H9 (cell line): Measurements from ENCODE around the gene ARID1B. TPM values are rescaled to one million over a fixed set of nuclear protein-coding genes. Genes with fewer than 3 reads are reported as not detected.

ENCODE experiments used
- DNase-seq: peaks from one replicate; pipeline ENCODE4 v3.0.0-alpha.2; 2017
- H2AFZ ChIP-seq: one replicate; pipeline ENCODE4 v1.6.1; 2013; ENCODE audit warnings: mild to moderate bottlenecking, low read length, control low read depth, moderate library complexity
- H2AK5ac ChIP-seq: 2 replicates; pipeline ENCODE4 v1.6.1; 2013; ENCODE audit warnings: low read length, control low read depth, mixed read lengths; ENCODE audit not compliant: insufficient read length
- H2BK120ac ChIP-seq: one replicate; pipeline ENCODE4 v1.6.1; 2013; ENCODE audit warnings: low read depth, mild to moderate bottlenecking, low read length, control low read depth, inconsistent platforms; ENCODE audit not compliant: poor library complexity, severe bottlenecking
- H2BK12ac ChIP-seq: 2 replicates; pipeline ENCODE4 v1.6.1; 2013; ENCODE audit warnings: low read length, control low read depth, mixed read lengths, low read depth; ENCODE audit not compliant: insufficient read length
- H2BK15ac ChIP-seq: 2 replicates; pipeline ENCODE4 v1.6.1; 2013; ENCODE audit warnings: low read depth, low read length, control low read depth
- H2BK20ac ChIP-seq: one replicate; pipeline ENCODE4 v1.6.1; 2013; ENCODE audit warnings: low read depth, mild to moderate bottlenecking, low read length, control low read depth, inconsistent platforms; ENCODE audit not compliant: poor library complexity, severe bottlenecking
- H2BK5ac ChIP-seq: 2 replicates; pipeline ENCODE4 v1.6.1; 2013; ENCODE audit warnings: low read length, control low read depth, mixed read lengths; ENCODE audit not compliant: insufficient read length
- H3K14ac ChIP-seq: 2 replicates; pipeline ENCODE4 v1.6.1; 2013; ENCODE audit warnings: low read length, control low read depth; ENCODE audit not compliant: insufficient read depth
- H3K18ac ChIP-seq: 2 replicates; pipeline ENCODE4 v1.6.1; 2013; ENCODE audit warnings: low read depth, mild to moderate bottlenecking, mixed read lengths, low read length, control low read depth; ENCODE audit not compliant: insufficient read length
- H3K23ac ChIP-seq: 2 replicates; pipeline ENCODE4 v1.6.1; 2013; ENCODE audit warnings: low read length, control low read depth, mixed read lengths, low read depth; ENCODE audit not compliant: insufficient read length
- H3K23me2 ChIP-seq: 2 replicates; pipeline ENCODE4 v1.6.1; 2013; ENCODE audit warnings: low read depth, mild to moderate bottlenecking, mixed read lengths, low read length, control low read depth; ENCODE audit not compliant: insufficient read length, poor library complexity, severe bottlenecking
- H3K27ac ChIP-seq: 2 replicates; pipeline ENCODE4 v1.5.1; 2013; ENCODE audit warnings: low read length, control low read depth, mixed read lengths, low read depth; ENCODE audit not compliant: insufficient read length
- H3K27me3 ChIP-seq: 2 replicates; pipeline ENCODE4 v1.6.1; 2013; ENCODE audit warnings: low read length, control low read depth, inconsistent platforms; ENCODE audit not compliant: insufficient read depth
- H3K4ac ChIP-seq: 2 replicates; pipeline ENCODE4 v1.6.1; 2013; ENCODE audit warnings: low read depth, mild to moderate bottlenecking, control low read depth, inconsistent platforms, low read length, moderate library complexity
- H3K4me1 ChIP-seq: 2 replicates; pipeline ENCODE4 v1.6.1; 2013; ENCODE audit warnings: low read length, control low read depth, inconsistent platforms; ENCODE audit not compliant: insufficient read depth
- H3K4me2 ChIP-seq: 2 replicates; pipeline ENCODE4 v1.6.1; 2013; ENCODE audit warnings: low read length, control low read depth, mixed read lengths; ENCODE audit not compliant: insufficient read length, insufficient read depth
- H3K56ac ChIP-seq: 2 replicates; pipeline ENCODE4 v1.6.1; 2013; ENCODE audit warnings: low read depth, mild to moderate bottlenecking, mixed read lengths, low read length, control low read depth; ENCODE audit not compliant: insufficient read length
- H3K79me1 ChIP-seq: 2 replicates; pipeline ENCODE4 v1.6.1; 2013; ENCODE audit warnings: low read depth, mild to moderate bottlenecking, moderate library complexity, low read length, control low read depth, inconsistent platforms; ENCODE audit not compliant: insufficient read depth, poor library complexity, severe bottlenecking
- H3K79me2 ChIP-seq: 2 replicates; pipeline ENCODE4 v1.6.1; 2013; ENCODE audit warnings: low read length, control low read depth, inconsistent platforms; ENCODE audit not compliant: insufficient read depth
- H3K9ac ChIP-seq: 2 replicates; pipeline ENCODE4 v1.6.1; 2013; ENCODE audit warnings: low read length, control low read depth, mixed read lengths; ENCODE audit not compliant: insufficient read length; ENCODE audit errors: extremely low read depth
- H3K9me3 ChIP-seq: one replicate; pipeline ENCODE4 v1.6.1; 2013; ENCODE audit warnings: low read depth, low read length, inconsistent platforms; ENCODE audit not compliant: control insufficient read depth
- H3T11ph ChIP-seq: one replicate; pipeline ENCODE4 v1.6.1; 2013; ENCODE audit warnings: mild to moderate bottlenecking, low read length, control low read depth, inconsistent platforms
- H4K20me1 ChIP-seq: one replicate; pipeline ENCODE4 v1.6.1; 2013; ENCODE audit not compliant: control insufficient read depth, insufficient read length, insufficient read depth
- H4K5ac ChIP-seq: 2 replicates; pipeline ENCODE4 v1.6.1; 2013; ENCODE audit warnings: low read depth, mild to moderate bottlenecking, mixed read lengths, low read length, control low read depth; ENCODE audit not compliant: insufficient read length
- H4K8ac ChIP-seq: replicated peaks from 2 replicates; pipeline ENCODE4 v1.6.1; 2013; ENCODE audit warnings: low read length, control low read depth, mixed read lengths, low read depth; ENCODE audit not compliant: insufficient read length
- H4K91ac ChIP-seq: 2 replicates; pipeline ENCODE4 v1.6.1; 2013; ENCODE audit warnings: low read depth, mild to moderate bottlenecking, moderate library complexity, mixed read lengths, low read length, control low read depth; ENCODE audit not compliant: insufficient read length
- H3K27ac Mint-ChIP-seq, 3 experiments: 2 replicates in 2 of 3; 3 replicates in 1 of 3; pipeline ENCODE4 v1.8.0; 2020 to 2021; ENCODE audit warnings: mixed read lengths in 3 of 3, mild to moderate bottlenecking in 1 of 3, moderate library complexity in 1 of 3
- H3K27me3 Mint-ChIP-seq: 2 replicates; pipeline ENCODE4 v1.8.0; 2021; ENCODE audit warnings: low read depth, mild to moderate bottlenecking, moderate library complexity, mixed read lengths
- H3K36me3 Mint-ChIP-seq, 3 experiments: 2 replicates in 2 of 3; 3 replicates in 1 of 3; pipeline ENCODE4 v1.8.0; 2020 to 2021; ENCODE audit warnings: low read depth in 3 of 3, mixed read lengths in 3 of 3; ENCODE audit not compliant: insufficient read depth in 1 of 3
- H3K4me1 Mint-ChIP-seq, 2 experiments: 2 replicates each; pipeline ENCODE4 v1.8.0; 2020; ENCODE audit warnings: mixed read lengths in 2 of 2
- H3K4me3 Mint-ChIP-seq, 2 experiments: 2 replicates in 1 of 2; 3 replicates in 1 of 2; pipeline ENCODE4 v1.8.0; 2020 to 2021; ENCODE audit warnings: mild to moderate bottlenecking in 2 of 2, mixed read lengths in 2 of 2, moderate library complexity in 1 of 2
- H3K9me3 Mint-ChIP-seq, 2 experiments: 2 replicates in 1 of 2; 3 replicates in 1 of 2; pipeline ENCODE4 v1.8.0; 2020; ENCODE audit warnings: mild to moderate bottlenecking in 2 of 2, mixed read lengths in 2 of 2, moderate library complexity in 1 of 2
- WGBS: extraction: QIAGEN DNeasy Blood & Tissue Kit; methylation state at CpG from one replicate; pipeline ENCODE4 v1.1.7; 2013; ENCODE audit warnings: missing lambda C conversion rate, low lambda C conversion rate, mixed read lengths; ENCODE audit not compliant: insufficient read length; ENCODE audit errors: extremely low coverage; 5-methylcytosine and 5-hydroxymethylcytosine counted together
- total RNA-seq: library from RNA; stranded (reverse); gene quantifications from 2 replicates; pipeline ENCODE4 v1.2.1, GENCODE V29; 2021
- TF ChIP-seq, protein P1 (sequence below): fragments of 200-600 bp; sonication (generic); conservative IDR thresholded peaks from 3 replicates; pipeline ENCODE4 v1.8.0; 2021; ENCODE audit warnings: antibody characterized with exemption, mild to moderate bottlenecking

The ARID1B gene
- total RNA-seq, 1 experiment from 2014 or later: 88.2 TPM

DNA sequence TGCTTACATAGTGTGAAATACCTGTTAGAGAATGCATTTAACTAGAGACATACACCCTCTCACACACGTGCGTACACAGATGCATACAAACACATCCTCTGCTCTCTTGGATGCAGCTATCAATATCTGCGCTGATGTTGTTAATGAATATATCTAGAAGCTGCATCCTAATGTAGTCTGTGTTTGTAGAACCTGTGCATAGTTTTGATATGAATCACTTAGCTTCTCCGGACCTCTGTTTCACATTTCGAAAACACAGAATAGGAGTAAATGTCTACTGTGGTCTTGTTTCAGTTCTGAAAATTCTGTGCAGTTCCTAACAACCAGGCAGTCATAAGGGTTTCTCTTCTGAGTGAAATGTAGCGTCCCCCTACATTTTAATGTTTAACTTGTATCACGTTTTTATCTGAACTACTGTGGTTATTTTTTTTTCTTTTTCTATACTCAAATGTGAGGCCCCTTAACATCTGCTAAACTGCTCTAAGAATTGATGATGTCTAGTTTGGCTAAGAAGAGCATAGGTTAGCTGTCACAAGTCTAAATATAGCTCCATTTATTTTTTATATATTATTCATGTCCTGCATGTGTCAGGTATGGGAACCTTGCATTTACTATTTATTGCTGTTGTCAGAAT, 291.6 kb downstream of the ARID1B start:
- H3K79me1 ChIP-seq: no peaks in the 10 kb centered on the region
- peaks cover 3% of the 10 kb centered on the region; the same call in 1 of the 2 replicates for H3K4me1 ChIP-seq
- H4K91ac ChIP-seq: no peak overlapping the region
- H3K23me2 ChIP-seq: no peaks in the 10 kb centered on the region
- H4K8ac ChIP-seq: no peak overlapping the region
- no peaks in the 10 kb centered on the region; a peak in 1 of 7 replicates for H3K36me3 Mint-ChIP-seq
- no peak overlapping the region; a peak in 1 of 7 replicates for H3K27ac Mint-ChIP-seq
- no peak overlapping the region for H3K4me2 ChIP-seq
- peaks cover 31 to 43% of the 10 kb centered on the region in 2 experiments for H3K4me1 Mint-ChIP-seq
- no peaks in the 10 kb centered on the region for H3K9me3 ChIP-seq
- H2BK15ac ChIP-seq: no peak overlapping the region
- H3K9ac ChIP-seq: no peak overlapping the region
- no peak overlapping the region for H3K14ac ChIP-seq
- WGBS: no CpG with 5 or more reads among the region's 7 CpGs
- no peak overlapping the region for H2BK20ac ChIP-seq
- no peak overlapping the region for H2AFZ ChIP-seq
- no peak for DNase-seq
- H2BK5ac ChIP-seq: no peak overlapping the region
- no peak overlapping the region for H3K27ac ChIP-seq
- H3K18ac ChIP-seq: no peak overlapping the region
- no peak overlapping the region for H3T11ph ChIP-seq
- no peak overlapping the region for H2BK120ac ChIP-seq
- no peak overlapping the region for H2AK5ac ChIP-seq
- H3K27me3 Mint-ChIP-seq: no peaks in the 10 kb centered on the region; the same call in 1 of the 2 replicates
- no peak overlapping the region for H4K5ac ChIP-seq
- no peak overlapping the region for H3K56ac ChIP-seq
- H3K9me3 Mint-ChIP-seq: no peaks in the 10 kb centered on the region
- no peak overlapping the region for H3K4ac ChIP-seq
- TF ChIP-seq, protein P1, sequence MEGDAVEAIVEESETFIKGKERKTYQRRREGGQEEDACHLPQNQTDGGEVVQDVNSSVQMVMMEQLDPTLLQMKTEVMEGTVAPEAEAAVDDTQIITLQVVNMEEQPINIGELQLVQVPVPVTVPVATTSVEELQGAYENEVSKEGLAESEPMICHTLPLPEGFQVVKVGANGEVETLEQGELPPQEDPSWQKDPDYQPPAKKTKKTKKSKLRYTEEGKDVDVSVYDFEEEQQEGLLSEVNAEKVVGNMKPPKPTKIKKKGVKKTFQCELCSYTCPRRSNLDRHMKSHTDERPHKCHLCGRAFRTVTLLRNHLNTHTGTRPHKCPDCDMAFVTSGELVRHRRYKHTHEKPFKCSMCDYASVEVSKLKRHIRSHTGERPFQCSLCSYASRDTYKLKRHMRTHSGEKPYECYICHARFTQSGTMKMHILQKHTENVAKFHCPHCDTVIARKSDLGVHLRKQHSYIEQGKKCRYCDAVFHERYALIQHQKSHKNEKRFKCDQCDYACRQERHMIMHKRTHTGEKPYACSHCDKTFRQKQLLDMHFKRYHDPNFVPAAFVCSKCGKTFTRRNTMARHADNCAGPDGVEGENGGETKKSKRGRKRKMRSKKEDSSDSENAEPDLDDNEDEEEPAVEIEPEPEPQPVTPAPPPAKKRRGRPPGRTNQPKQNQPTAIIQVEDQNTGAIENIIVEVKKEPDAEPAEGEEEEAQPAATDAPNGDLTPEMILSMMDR: no peak
- H3K4me3 Mint-ChIP-seq: no peak overlapping the region
- no peak overlapping the region for H3K23ac ChIP-seq
- no peaks in the 10 kb centered on the region for H4K20me1 ChIP-seq
- H3K27me3 ChIP-seq: no peaks in the 10 kb centered on the region
- no peaks in the 10 kb centered on the region for H3K79me2 ChIP-seq
- H2BK12ac ChIP-seq: no peak overlapping the region
